Stimulated activated CD8-positive, alpha-beta memory T cell treated with anti-CD3 and anti-CD28 coated beads, Interleukin-15, amount 100 ng/mL, for 1 hour (primary cell): Measurements from ENCODE around the gene CKB.

Experiments used
- DNase-seq: peaks from one replicate; pipeline ENCODE4 v3.0.0-alpha.2; 2020; ENCODE audit warnings: low read depth

CKB gene

GRCh38 chr14:103485504-103485903 lies 37.1 kb downstream of the CKB start:
- no peak for DNase-seq

- no peak for DNase-seq
Measured at GRCh38 chr14:103483600-103483999, 39.0 kb downstream of the CKB start.

GRCh38 chr14:103480595-103480994 lies 42.0 kb downstream of the CKB start:
- DNase-seq = no peak

- DNase-seq = no peak
Measured at GRCh38 chr14:103476631-103477030, 46.0 kb downstream of the CKB start.

- DNase-seq = no peak
Measured at GRCh38 chr14:103476065-103476464, 46.6 kb downstream of the CKB start.

- no peak for DNase-seq
Measured at GRCh38 chr14:103474893-103475292, 47.7 kb downstream of the CKB start.

- DNase-seq = no peak
Measured at GRCh38 chr14:103472939-103473338, 49.7 kb downstream of the CKB start.
